Measurements from ENCODE around the gene DNAJC22. TPM values are rescaled to one million over a fixed set of nuclear protein-coding genes. Genes with fewer than 3 reads are reported as not detected.
"Not testable (repeated sequence)": the region's sequence is repeated elsewhere in the genome, so short reads cannot be mapped to it uniquely, and the experiment has no call there.

DNAJC22 gene
- total and polyA plus RNA-seq, 2 experiments from 2014 or later, result 0.33 to 0.48 TPM

GRCh38 chr12:49332891-49333371 lies 13.8 kb upstream of the DNAJC22 start:
- no peak for TF ChIP-seq CTCF (IDR thresholded peaks at IDR 0.05; ENCODE audit: low read depth, low read length)
- no peaks in the 10 kb centered on the region for H3K9me3 ChIP-seq (ENCODE audit: low read depth)
- no peaks in the 10 kb centered on the region for H3K36me3 ChIP-seq
- H3K4me3 ChIP-seq, result no peak overlapping the region
- DNase-seq (ENCODE audit: low read depth in 1 of 2, low spot score in 1 of 2), result no peak
- H3K27me3 ChIP-seq, result peaks cover 68% of the 10 kb centered on the region
- no peaks in the 10 kb centered on the region for H3K4me1 ChIP-seq (ENCODE audit: low read depth)
- no peak overlapping the region for H3K27ac ChIP-seq

- H3K4me1 ChIP-seq (ENCODE audit: low read depth), result not testable (repeated sequence)
- peaks cover 77% of the 10 kb centered on the region for H3K27me3 ChIP-seq
Observed at GRCh38 chr12:49333778-49334177, 12.9 kb upstream of the DNAJC22 start.

GRCh38 chr12:49334226-49334625 lies 12.5 kb upstream of the DNAJC22 start:
- Histone ChIP-seq H3K36me3 (no peaks in the 10 kb centered on the region), H3K27ac (no peak overlapping the region), H3K4me3 (no peak overlapping the region), H3K4me1 (ENCODE audit: low read depth) (no peaks in the 10 kb centered on the region), H3K27me3 (peaks cover 81% of the 10 kb centered on the region), H3K9me3 (ENCODE audit: low read depth) (no peaks in the 10 kb centered on the region)
- DNase-seq (ENCODE audit: low read depth in 1 of 2, low spot score in 1 of 2), result no peak
- no peak for TF ChIP-seq CTCF (IDR thresholded peaks at IDR 0.05; ENCODE audit: low read depth, low read length)

More at GRCh38 chr12:49333778-49334177, 12.9 kb upstream of the DNAJC22 start:
- H3K27ac ChIP-seq; H3K36me3 ChIP-seq; H3K4me3 ChIP-seq; DNase-seq (ENCODE audit: low read depth in 1 of 2, low spot score in 1 of 2); H3K9me3 ChIP-seq (ENCODE audit: low read depth): not testable (repeated sequence)

- no peak for TF ChIP-seq CTCF (IDR thresholded peaks at IDR 0.05; ENCODE audit: low read depth, low read length)
- Histone ChIP-seq H3K27me3 (peaks cover 86% of the 10 kb centered on the region), H3K36me3 (no peaks in the 10 kb centered on the region), H3K4me1 (ENCODE audit: low read depth) (no peaks in the 10 kb centered on the region), H3K9me3 (ENCODE audit: low read depth) (no peaks in the 10 kb centered on the region), H3K4me3 (no peak overlapping the region), H3K27ac (no peak overlapping the region)
- no peak for DNase-seq (ENCODE audit: low read depth in 1 of 2, low spot score in 1 of 2)
Observed at GRCh38 chr12:49334681-49335080, 12.0 kb upstream of the DNAJC22 start.

GRCh38 chr12:49335118-49335954 lies 11.4 kb upstream of the DNAJC22 start:
- no peak overlapping the region for H3K27ac ChIP-seq
- no peaks in the 10 kb centered on the region for H3K9me3 ChIP-seq (ENCODE audit: low read depth)
- TF ChIP-seq CTCF (IDR thresholded peaks at IDR 0.05; ENCODE audit: low read depth, low read length), result no peak
- DNase-seq (ENCODE audit: low read depth in 1 of 2, low spot score in 1 of 2), result no peak
- H3K36me3 ChIP-seq, result no peaks in the 10 kb centered on the region
- H3K4me3 ChIP-seq, result no peak overlapping the region
- no peaks in the 10 kb centered on the region for H3K4me1 ChIP-seq (ENCODE audit: low read depth)
- H3K27me3 ChIP-seq, result peaks cover 92% of the 10 kb centered on the region

GRCh38 chr12:49335955-49336644 lies 10.6 kb upstream of the DNAJC22 start:
- TF ChIP-seq CTCF (IDR thresholded peaks at IDR 0.05; ENCODE audit: low read depth, low read length), result no peak
- H3K9me3 ChIP-seq (ENCODE audit: low read depth), result no peaks in the 10 kb centered on the region
- DNase-seq (ENCODE audit: low read depth in 1 of 2, low spot score in 1 of 2), result no peak
- no peaks in the 10 kb centered on the region for H3K4me1 ChIP-seq (ENCODE audit: low read depth)
- H3K36me3 ChIP-seq, result no peaks in the 10 kb centered on the region
- H3K4me3 ChIP-seq, result no peak overlapping the region
- peaks cover 100% of the 10 kb centered on the region for H3K27me3 ChIP-seq
- H3K27ac ChIP-seq, result no peak overlapping the region

Data from cardiac muscle cell (in vitro differentiated cells and primary cell).